ENCODE data around the gene GGACT. TPM values are rescaled to one million over a fixed set of nuclear protein-coding genes. Genes with fewer than 3 reads are reported as not detected.
A peak's percentile ranks its signal among the peaks of the same experiment; 100 is the strongest.

The GGACT gene
- polyA plus RNA-seq (2011; rRNA removed) (6.2 and 7.6 TPM in 2 replicates), polyA minus RNA-seq (2011; rRNA and poly(A)+ RNA removed) (1.5 and 2.5 TPM in 2 replicates)

GRCh38 chr13:100588331-100589177, at the start of gene GGACT:
GGACT (minus strand) TSS chr13:100588789; CDS start chr13:100532591, 56,198 bp downstream.
- Histone ChIP-seq H3K27ac (ENCODE audit: low read depth, low read length) (no peak within 1 kb of the TSS), H3K9me3 (ENCODE audit: control insufficient read depth, insufficient read depth, low read length) (no peaks in the 10 kb centered on the region), H3K4me3 (ENCODE audit: low read depth, low read length) (peak within 1 kb of the TSS; percentile 67), H3K27me3 (ENCODE audit: control insufficient read depth, insufficient read depth, low read length) (no peaks in the 10 kb centered on the region)
- POLR2A ChIA-PET = no interaction called here
- CTCF ChIA-PET = interaction anchor here (0.6 to 3.2 kb wide), 14 partner anchors 10 to 86 kb away, joined by 3 to 27 read pairs (median 3); partner anchors contain the start of gene TMTC4
- no peak for DNase-seq (ENCODE audit: low read depth, low spot score)
- peak; percentile 46 for TF ChIP-seq CTCF (IDR thresholded peaks at IDR 0.05; ENCODE audit: low read depth, low read length)

GRCh38 chr13:100637796-100638195, 49.2 kb upstream of the GGACT start:
- DNase-seq (ENCODE audit: low read depth, low spot score) = no peak
- Histone ChIP-seq H3K27me3 (ENCODE audit: control insufficient read depth, insufficient read depth, low read length) (no peaks in the 10 kb centered on the region), H3K9me3 (ENCODE audit: control insufficient read depth, insufficient read depth, low read length) (no peaks in the 10 kb centered on the region; the same call in 1 of the 2 replicates), H3K27ac (ENCODE audit: low read depth, low read length) (no peak overlapping the region), H3K4me3 (ENCODE audit: low read depth, low read length) (no peak overlapping the region)
- ChIA-PET POLR2A (no interaction called here), CTCF (interaction anchor here (0.8 kb wide), 1 partner anchor 8 kb away, joined by 5 read pairs; no protein-coding TSS in a partner anchor)
- no peak for TF ChIP-seq CTCF (IDR thresholded peaks at IDR 0.05; ENCODE audit: low read depth, low read length)

- TF ChIP-seq CTCF (IDR thresholded peaks at IDR 0.05; ENCODE audit: low read depth, low read length) = no peak
- ChIA-PET POLR2A (no interaction called here), CTCF (interaction anchor here (0.8 kb wide), 1 partner anchor 9 kb away, joined by 5 read pairs; no protein-coding TSS in a partner anchor)
- no peaks in the 10 kb centered on the region; the same call in 1 of the 2 replicates for H3K9me3 ChIP-seq (ENCODE audit: control insufficient read depth, insufficient read depth, low read length)
- H3K27ac ChIP-seq (ENCODE audit: low read depth, low read length) = no peak overlapping the region
- no peak for DNase-seq (ENCODE audit: low read depth, low spot score)
- H3K4me3 ChIP-seq (ENCODE audit: low read depth, low read length) = no peak overlapping the region
- no peaks in the 10 kb centered on the region for H3K27me3 ChIP-seq (ENCODE audit: control insufficient read depth, insufficient read depth, low read length)
These were observed 48.8 kb upstream of the GGACT start for GRCh38 chr13:100637380-100637779.

DNA sequence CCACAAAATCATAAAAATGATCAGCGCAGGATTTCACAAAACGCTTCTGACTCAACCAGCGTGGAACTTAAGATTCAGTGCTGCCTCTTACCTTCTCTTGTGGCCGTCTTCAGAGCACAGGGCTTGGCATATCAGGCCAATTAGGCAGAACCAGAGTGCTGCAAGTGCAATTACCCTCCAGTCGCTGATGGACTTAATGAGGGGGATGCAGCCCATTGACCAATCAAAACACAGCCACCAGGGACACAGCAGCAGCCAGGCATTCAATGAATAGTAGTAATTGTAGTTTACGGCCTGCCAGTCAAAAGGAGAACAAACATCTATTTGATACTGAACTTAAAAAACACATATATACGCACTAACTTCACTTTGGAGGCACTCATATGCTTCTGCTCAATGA, 47.9 kb upstream of the GGACT start:
- ChIA-PET CTCF (no interaction called here), POLR2A (no interaction called here)
- Histone ChIP-seq H3K27ac (ENCODE audit: low read depth, low read length) (no peak overlapping the region), H3K9me3 (ENCODE audit: control insufficient read depth, insufficient read depth, low read length) (no peaks in the 10 kb centered on the region; the same call in 1 of the 2 replicates), H3K27me3 (ENCODE audit: control insufficient read depth, insufficient read depth, low read length) (no peaks in the 10 kb centered on the region), H3K4me3 (ENCODE audit: low read depth, low read length) (no peak overlapping the region)
- no peak for DNase-seq (ENCODE audit: low read depth, low spot score)
- no peak for TF ChIP-seq CTCF (IDR thresholded peaks at IDR 0.05; ENCODE audit: low read depth, low read length)

GRCh38 chr13:100636004-100636403, 47.4 kb upstream of the GGACT start:
- H3K27me3 ChIP-seq (ENCODE audit: control insufficient read depth, insufficient read depth, low read length) = no peaks in the 10 kb centered on the region
- ChIA-PET POLR2A (no interaction called here), CTCF (no interaction called here)
- DNase-seq (ENCODE audit: low read depth, low spot score) = no peak
- TF ChIP-seq CTCF (IDR thresholded peaks at IDR 0.05; ENCODE audit: low read depth, low read length) = no peak
- H3K27ac ChIP-seq (ENCODE audit: low read depth, low read length) = no peak overlapping the region
- H3K4me3 ChIP-seq (ENCODE audit: low read depth, low read length) = no peak overlapping the region
- no peaks in the 10 kb centered on the region; the same call in 1 of the 2 replicates for H3K9me3 ChIP-seq (ENCODE audit: control insufficient read depth, insufficient read depth, low read length)

Data from AG04450 (cell line).